Aortic smooth muscle cell (primary cell): Measurements from ENCODE around the gene A3GALT2. TPM values are rescaled to one million over a fixed set of nuclear protein-coding genes. Genes with fewer than 3 reads are reported as not detected.

Experiments used
- total RNA-seq: library from RNA; depleted of rRNA; stranded (reverse); fragments of >200 nt; gene quantifications from 2 replicates; pipeline ENCODE4 v1.2.3, GENCODE V29; 2014

The A3GALT2 gene
- not detected in 2 replicates for total RNA-seq

GRCh38 chr1:33320619-33321165 is at the start of gene A3GALT2:
Gene A3GALT2, minus strand, starts transcription at chr1:33321098. Its CDS starts 0 bp downstream, at chr1:33321098.

Other genes with a start within 250 kb of the A3GALT2 start
- 3.3 and 4.0 TPM in 2 replicates for gene AZIN2, start 239.9 kb downstream of the A3GALT2 start, total RNA-seq
- 2.1 and 3.4 TPM in 2 replicates for gene TRIM62, start 139.1 kb downstream of the A3GALT2 start, total RNA-seq
- gene ZNF362, start 64.6 kb downstream of the A3GALT2 start, total RNA-seq = 2.9 and 4.9 TPM in 2 replicates
- 66.9 and 77.8 TPM in 2 replicates for gene PHC2, start 110.0 kb upstream of the A3GALT2 start, total RNA-seq
- gene ZSCAN20, start 151.5 kb upstream of the A3GALT2 start, total RNA-seq = 8.0 and 8.1 TPM in 2 replicates